ENCODE data around the gene OR2AJ1. TPM values are rescaled to one million over a fixed set of nuclear protein-coding genes. Genes with fewer than 3 reads are reported as not detected.

Gene OR2AJ1
- total RNA-seq, 1 donor from 2014 or later, result not detected

- no peak for TF ChIP-seq CTCF (IDR thresholded peaks at IDR 0.05; ENCODE audit: insufficient read depth, low read length, poor library complexity, severe bottlenecking)
- Histone ChIP-seq H3K36me3 (ENCODE audit: control insufficient read depth, insufficient read depth, low read length) (no peaks in the 10 kb centered on the region), H3K4me3 (ENCODE audit: low read depth, low read length) (no peak overlapping the region), H3K27me3 (ENCODE audit: control insufficient read depth, insufficient read depth, low read length) (no peaks in the 10 kb centered on the region)
- DNase-seq (ENCODE audit: low read depth), result no peak
Measured at GRCh38 chr1:247904122-247904521, 20.6 kb upstream of the OR2AJ1 start.

GRCh38 chr1:247905181-247905580 is 19.5 kb upstream of the OR2AJ1 start:
- DNase-seq (ENCODE audit: low read depth), result no peak
- Histone ChIP-seq H3K4me3 (ENCODE audit: low read depth, low read length) (no peak overlapping the region), H3K36me3 (ENCODE audit: control insufficient read depth, insufficient read depth, low read length) (no peaks in the 10 kb centered on the region), H3K27me3 (ENCODE audit: control insufficient read depth, insufficient read depth, low read length) (no peaks in the 10 kb centered on the region)
- no peak for TF ChIP-seq CTCF (IDR thresholded peaks at IDR 0.05; ENCODE audit: insufficient read depth, low read length, poor library complexity, severe bottlenecking)

- no peak for DNase-seq (ENCODE audit: low read depth)
- Histone ChIP-seq H3K27me3 (ENCODE audit: control insufficient read depth, insufficient read depth, low read length) (no peaks in the 10 kb centered on the region), H3K4me3 (ENCODE audit: low read depth, low read length) (no peak overlapping the region), H3K36me3 (ENCODE audit: control insufficient read depth, insufficient read depth, low read length) (no peaks in the 10 kb centered on the region)
- TF ChIP-seq CTCF (IDR thresholded peaks at IDR 0.05; ENCODE audit: insufficient read depth, low read length, poor library complexity, severe bottlenecking), result no peak
Measured at GRCh38 chr1:247905910-247906503, 18.7 kb upstream of the OR2AJ1 start.

- Histone ChIP-seq H3K36me3 (ENCODE audit: control insufficient read depth, insufficient read depth, low read length) (no peaks in the 10 kb centered on the region), H3K4me3 (ENCODE audit: low read depth, low read length) (no peak overlapping the region), H3K27me3 (ENCODE audit: control insufficient read depth, insufficient read depth, low read length) (no peaks in the 10 kb centered on the region)
- no peak for DNase-seq (ENCODE audit: low read depth)
- TF ChIP-seq CTCF (IDR thresholded peaks at IDR 0.05; ENCODE audit: insufficient read depth, low read length, poor library complexity, severe bottlenecking), result no peak
Measured at GRCh38 chr1:247906504-247907047, 18.1 kb upstream of the OR2AJ1 start.

DNA sequence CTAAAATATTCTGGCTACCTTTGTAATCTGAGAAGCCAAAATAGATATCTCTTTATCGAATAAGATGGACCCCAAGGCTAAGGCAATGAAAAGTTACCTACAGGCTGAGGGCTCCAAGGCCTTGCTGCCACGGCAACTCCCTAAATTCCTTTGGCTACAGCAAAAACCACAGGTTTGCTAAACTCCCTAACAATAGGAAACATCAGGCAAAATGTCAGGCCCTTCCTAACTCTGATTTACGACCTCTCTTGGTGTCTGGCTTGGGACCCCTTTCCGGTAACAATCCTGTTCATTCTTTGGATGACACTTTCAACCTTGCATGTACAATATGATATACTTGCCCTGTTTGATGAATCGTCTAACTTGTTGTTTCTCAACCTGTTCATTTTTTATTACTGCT is 15.9 kb upstream of the OR2AJ1 start:
- Histone ChIP-seq H3K4me3 (ENCODE audit: low read depth, low read length) (no peak overlapping the region), H3K27me3 (ENCODE audit: control insufficient read depth, insufficient read depth, low read length) (no peaks in the 10 kb centered on the region), H3K36me3 (ENCODE audit: control insufficient read depth, insufficient read depth, low read length) (no peaks in the 10 kb centered on the region)
- no peak for DNase-seq (ENCODE audit: low read depth)
- no peak for TF ChIP-seq CTCF (IDR thresholded peaks at IDR 0.05; ENCODE audit: insufficient read depth, low read length, poor library complexity, severe bottlenecking)

GRCh38 chr1:247913786-247914185 is 10.9 kb upstream of the OR2AJ1 start:
- no peaks in the 10 kb centered on the region for H3K36me3 ChIP-seq (ENCODE audit: control insufficient read depth, insufficient read depth, low read length)
- H3K4me3 ChIP-seq (ENCODE audit: low read depth, low read length), result no peak overlapping the region
- DNase-seq (ENCODE audit: low read depth), result no peak
- no peak for TF ChIP-seq CTCF (IDR thresholded peaks at IDR 0.05; ENCODE audit: insufficient read depth, low read length, poor library complexity, severe bottlenecking)
- H3K27me3 ChIP-seq (ENCODE audit: control insufficient read depth, insufficient read depth, low read length), result no peaks in the 10 kb centered on the region
